Activated B cell treated with CpG ODN at 0.5 μM for 24 hours (primary cell): ENCODE data around the gene WDR86. TPM values are rescaled to one million over a fixed set of nuclear protein-coding genes. Genes with fewer than 3 reads are reported as not detected.

Source experiments
- ATAC-seq: fragments of 200-7000 bp; cut with Tn5 transposase; one replicate; pipeline ENCODE4 v1.10.0; 2021; ENCODE audit warnings: low read depth, mild to moderate bottlenecking, moderate library complexity
- CTCF ChIA-PET: fragments of 350-600 bp; sonication (Branson Sonifier 250); formaldehyde crosslinking; loops from one replicate; lab custom pipeline; 2021; ENCODE audit warnings: antibody characterized with exemption; lab: Charles Lee
- POLR2A ChIA-PET: fragments of 350-600 bp; sonication (Branson Sonifier 250); formaldehyde crosslinking; loops from one replicate; lab custom pipeline; 2021; ENCODE audit warnings: antibody characterized with exemption; lab: Charles Lee
- DNase-seq: peaks from one replicate; pipeline ENCODE4 v3.0.0; 2022
- H3K27ac Mint-ChIP-seq: one replicate; pipeline ENCODE4 v1.8.0; 2020; ENCODE audit warnings: mixed read lengths
- H3K27me3 Mint-ChIP-seq: one replicate; pipeline ENCODE4 v1.8.0; 2021; ENCODE audit warnings: mixed read lengths
- H3K36me3 Mint-ChIP-seq: one replicate; pipeline ENCODE4 v1.8.0; 2021; ENCODE audit warnings: low read depth, mixed read lengths
- H3K4me1 Mint-ChIP-seq: one replicate; pipeline ENCODE4 v1.8.0; 2021; ENCODE audit warnings: mixed read lengths
- H3K4me3 Mint-ChIP-seq: one replicate; pipeline ENCODE4 v1.8.0; 2020; ENCODE audit warnings: mild to moderate bottlenecking, mixed read lengths
- H3K9me3 Mint-ChIP-seq: one replicate; pipeline ENCODE4 v1.8.0; 2020; ENCODE audit warnings: mixed read lengths
- intact Hi-C: fragments of 100-400 bp; cut with micrococcal nuclease; formaldehyde crosslinking; loops from one replicate; pipeline ENCODE4 v1.15.1; 2024
- total RNA-seq: library from RNA; stranded (reverse); gene quantifications from 2 replicates; pipeline ENCODE4 v1.2.3, GENCODE V29; 2022
- TF ChIP-seq, protein P1 (sequence below): fragments of 200-600 bp; IDR thresholded peaks from one replicate; pipeline ENCODE4 v1.8.0; 2022; ENCODE audit warnings: antibody characterized with exemption, mild to moderate bottlenecking

The WDR86 gene
- total RNA-seq, 1 donor from 2014 or later: 0.33 TPM

GRCh38 chr7:151400626-151401315 is 9.1 kb downstream of the WDR86 start:
- Mint-ChIP-seq H3K4me3 (peak overlapping the region; percentile 36), H3K36me3 (no peaks in the 10 kb centered on the region), H3K27me3 (no peaks in the 10 kb centered on the region), H3K9me3 (no peaks in the 10 kb centered on the region), H3K4me1 (peaks cover 26% of the 10 kb centered on the region), H3K27ac (peak overlapping the region; percentile 81)
- ChIA-PET CTCF (interaction anchor here (0.7 kb wide), 1 partner anchor 33 kb away, joined by 3 read pairs; no protein-coding TSS in a partner anchor), POLR2A (interaction anchor here (1.5 kb wide), 1 partner anchor 19 kb away, joined by 3 read pairs; no protein-coding TSS in a partner anchor)
- ATAC-seq (peak; percentile 96), DNase-seq (peak; percentile 55)
- intact Hi-C loops: loop anchor here (1.0 to 2.0 kb wide), 5 partner anchors 19 to 70 kb away; no protein-coding TSS in a partner anchor
- TF ChIP-seq, protein P1, sequence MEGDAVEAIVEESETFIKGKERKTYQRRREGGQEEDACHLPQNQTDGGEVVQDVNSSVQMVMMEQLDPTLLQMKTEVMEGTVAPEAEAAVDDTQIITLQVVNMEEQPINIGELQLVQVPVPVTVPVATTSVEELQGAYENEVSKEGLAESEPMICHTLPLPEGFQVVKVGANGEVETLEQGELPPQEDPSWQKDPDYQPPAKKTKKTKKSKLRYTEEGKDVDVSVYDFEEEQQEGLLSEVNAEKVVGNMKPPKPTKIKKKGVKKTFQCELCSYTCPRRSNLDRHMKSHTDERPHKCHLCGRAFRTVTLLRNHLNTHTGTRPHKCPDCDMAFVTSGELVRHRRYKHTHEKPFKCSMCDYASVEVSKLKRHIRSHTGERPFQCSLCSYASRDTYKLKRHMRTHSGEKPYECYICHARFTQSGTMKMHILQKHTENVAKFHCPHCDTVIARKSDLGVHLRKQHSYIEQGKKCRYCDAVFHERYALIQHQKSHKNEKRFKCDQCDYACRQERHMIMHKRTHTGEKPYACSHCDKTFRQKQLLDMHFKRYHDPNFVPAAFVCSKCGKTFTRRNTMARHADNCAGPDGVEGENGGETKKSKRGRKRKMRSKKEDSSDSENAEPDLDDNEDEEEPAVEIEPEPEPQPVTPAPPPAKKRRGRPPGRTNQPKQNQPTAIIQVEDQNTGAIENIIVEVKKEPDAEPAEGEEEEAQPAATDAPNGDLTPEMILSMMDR: no peak

DNA sequence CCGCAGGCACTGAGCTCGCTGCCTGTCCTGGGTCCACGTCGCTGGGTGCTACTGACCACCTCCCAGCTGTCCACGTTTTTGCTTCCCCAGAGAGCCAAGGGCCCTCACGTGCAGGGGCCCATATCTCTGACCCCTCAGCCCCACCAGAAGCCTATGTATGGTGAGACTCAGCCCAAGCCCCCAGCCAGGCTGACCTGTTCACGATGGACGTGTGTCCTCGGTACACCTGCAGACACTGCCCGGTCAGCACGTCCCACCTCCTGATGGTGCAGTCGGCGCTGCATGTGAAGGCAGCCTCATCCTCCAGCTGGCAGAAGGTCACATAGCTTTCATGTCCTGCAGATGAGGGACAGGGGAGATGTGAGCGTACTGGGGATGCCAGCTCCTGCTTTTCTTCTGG is 9.9 kb downstream of the WDR86 start:
- ChIA-PET CTCF (interaction anchor here (1.3 kb wide), 1 partner anchor 31 kb away, joined by 4 read pairs; no protein-coding TSS in a partner anchor), POLR2A (interaction anchor here (1.5 kb wide), 1 partner anchor 18 kb away, joined by 3 read pairs; no protein-coding TSS in a partner anchor)
- Mint-ChIP-seq H3K27me3 (no peaks in the 10 kb centered on the region), H3K9me3 (no peaks in the 10 kb centered on the region), H3K27ac (peak overlapping the region; percentile 24), H3K36me3 (no peaks in the 10 kb centered on the region), H3K4me1 (peaks cover 26% of the 10 kb centered on the region), H3K4me3 (no peak overlapping the region)
- TF ChIP-seq, protein P1: no peak
- no peak for ATAC-seq
- DNase-seq: no peak
- intact Hi-C loops: loop anchor here (1.0 to 2.0 kb wide), 5 partner anchors 19 to 71 kb away; no protein-coding TSS in a partner anchor

- TF ChIP-seq, protein P1: no peak
- ATAC-seq: no peak
- Mint-ChIP-seq H3K36me3 (no peaks in the 10 kb centered on the region), H3K4me1 (peaks cover 26% of the 10 kb centered on the region), H3K27ac (no peak overlapping the region), H3K27me3 (no peaks in the 10 kb centered on the region), H3K4me3 (no peak overlapping the region), H3K9me3 (no peaks in the 10 kb centered on the region)
- no peak for DNase-seq
- intact Hi-C loops: no loop called here
- POLR2A ChIA-PET: no interaction called here
- CTCF ChIA-PET: interaction anchor here (1.3 kb wide), 1 partner anchor 31 kb away, joined by 4 read pairs; no protein-coding TSS in a partner anchor
Observed at GRCh38 chr7:151399305-151399601, 10.6 kb downstream of the WDR86 start.

GRCh38 chr7:151398446-151399304 is 11.2 kb downstream of the WDR86 start:
- no peak overlapping the region for H3K27ac Mint-ChIP-seq
- no peaks in the 10 kb centered on the region for H3K36me3 Mint-ChIP-seq
- H3K4me1 Mint-ChIP-seq: peaks cover 22% of the 10 kb centered on the region
- no peaks in the 10 kb centered on the region for H3K9me3 Mint-ChIP-seq
- intact Hi-C loops: no loop called here
- ChIA-PET POLR2A (interaction anchor here (0.6 kb wide), 1 partner anchor 121 kb away, joined by 6 read pairs; no protein-coding TSS in a partner anchor), CTCF (interaction anchor here (1.3 kb wide), 1 partner anchor 30 kb away, joined by 4 read pairs; no protein-coding TSS in a partner anchor)
- no peak for DNase-seq
- TF ChIP-seq, protein P1: no peak
- ATAC-seq: no peak
- H3K27me3 Mint-ChIP-seq: no peaks in the 10 kb centered on the region
- no peak overlapping the region for H3K4me3 Mint-ChIP-seq
